ENCODE results near the gene ZNF417.

DNA sequence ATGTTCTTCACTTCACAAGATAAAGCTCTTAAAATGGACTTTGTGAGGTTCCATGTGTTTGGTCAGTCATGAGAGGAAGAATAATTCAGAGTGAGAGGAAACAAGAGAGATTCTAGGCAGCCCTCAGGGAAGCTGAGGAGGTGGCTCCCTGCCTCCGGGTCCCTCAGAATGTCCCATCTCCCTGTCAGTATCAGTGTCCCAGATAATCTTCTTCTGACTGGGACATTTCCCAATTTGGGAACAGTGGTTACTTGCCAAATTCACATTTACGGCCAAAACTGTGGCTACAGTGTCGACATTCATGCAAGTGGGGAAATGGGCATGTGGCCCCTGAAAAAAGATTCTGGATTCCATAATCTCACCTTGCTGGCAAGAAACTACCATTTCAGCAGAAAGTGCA, 9.0 kb downstream of the ZNF417 start:
- TF ChIP-seq, protein P1, sequence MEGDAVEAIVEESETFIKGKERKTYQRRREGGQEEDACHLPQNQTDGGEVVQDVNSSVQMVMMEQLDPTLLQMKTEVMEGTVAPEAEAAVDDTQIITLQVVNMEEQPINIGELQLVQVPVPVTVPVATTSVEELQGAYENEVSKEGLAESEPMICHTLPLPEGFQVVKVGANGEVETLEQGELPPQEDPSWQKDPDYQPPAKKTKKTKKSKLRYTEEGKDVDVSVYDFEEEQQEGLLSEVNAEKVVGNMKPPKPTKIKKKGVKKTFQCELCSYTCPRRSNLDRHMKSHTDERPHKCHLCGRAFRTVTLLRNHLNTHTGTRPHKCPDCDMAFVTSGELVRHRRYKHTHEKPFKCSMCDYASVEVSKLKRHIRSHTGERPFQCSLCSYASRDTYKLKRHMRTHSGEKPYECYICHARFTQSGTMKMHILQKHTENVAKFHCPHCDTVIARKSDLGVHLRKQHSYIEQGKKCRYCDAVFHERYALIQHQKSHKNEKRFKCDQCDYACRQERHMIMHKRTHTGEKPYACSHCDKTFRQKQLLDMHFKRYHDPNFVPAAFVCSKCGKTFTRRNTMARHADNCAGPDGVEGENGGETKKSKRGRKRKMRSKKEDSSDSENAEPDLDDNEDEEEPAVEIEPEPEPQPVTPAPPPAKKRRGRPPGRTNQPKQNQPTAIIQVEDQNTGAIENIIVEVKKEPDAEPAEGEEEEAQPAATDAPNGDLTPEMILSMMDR (conservative IDR thresholded peaks at IDR 0.05; ENCODE audit: low read depth in 2 of 2): no peak
- TF ChIP-seq POLR2AphosphoS5 (IDR thresholded peaks at IDR 0.05; ENCODE audit: low read depth): no peak
- no peak for TF ChIP-seq EZH2 (IDR thresholded peaks at IDR 0.05; ENCODE audit: low read depth, unreplicated experiment)
- TF ChIP-seq, protein P2, sequence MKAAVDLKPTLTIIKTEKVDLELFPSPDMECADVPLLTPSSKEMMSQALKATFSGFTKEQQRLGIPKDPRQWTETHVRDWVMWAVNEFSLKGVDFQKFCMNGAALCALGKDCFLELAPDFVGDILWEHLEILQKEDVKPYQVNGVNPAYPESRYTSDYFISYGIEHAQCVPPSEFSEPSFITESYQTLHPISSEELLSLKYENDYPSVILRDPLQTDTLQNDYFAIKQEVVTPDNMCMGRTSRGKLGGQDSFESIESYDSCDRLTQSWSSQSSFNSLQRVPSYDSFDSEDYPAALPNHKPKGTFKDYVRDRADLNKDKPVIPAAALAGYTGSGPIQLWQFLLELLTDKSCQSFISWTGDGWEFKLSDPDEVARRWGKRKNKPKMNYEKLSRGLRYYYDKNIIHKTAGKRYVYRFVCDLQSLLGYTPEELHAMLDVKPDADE (IDR thresholded peaks at IDR 0.05): no peak
- TF ChIP-seq EZH2phosphoT487 (IDR thresholded peaks at IDR 0.05; ENCODE audit: unreplicated experiment): no peak
- TF ChIP-seq JUNB (IDR thresholded peaks at IDR 0.05; ENCODE audit: unreplicated experiment): no peak
- TF ChIP-seq, protein P3, sequence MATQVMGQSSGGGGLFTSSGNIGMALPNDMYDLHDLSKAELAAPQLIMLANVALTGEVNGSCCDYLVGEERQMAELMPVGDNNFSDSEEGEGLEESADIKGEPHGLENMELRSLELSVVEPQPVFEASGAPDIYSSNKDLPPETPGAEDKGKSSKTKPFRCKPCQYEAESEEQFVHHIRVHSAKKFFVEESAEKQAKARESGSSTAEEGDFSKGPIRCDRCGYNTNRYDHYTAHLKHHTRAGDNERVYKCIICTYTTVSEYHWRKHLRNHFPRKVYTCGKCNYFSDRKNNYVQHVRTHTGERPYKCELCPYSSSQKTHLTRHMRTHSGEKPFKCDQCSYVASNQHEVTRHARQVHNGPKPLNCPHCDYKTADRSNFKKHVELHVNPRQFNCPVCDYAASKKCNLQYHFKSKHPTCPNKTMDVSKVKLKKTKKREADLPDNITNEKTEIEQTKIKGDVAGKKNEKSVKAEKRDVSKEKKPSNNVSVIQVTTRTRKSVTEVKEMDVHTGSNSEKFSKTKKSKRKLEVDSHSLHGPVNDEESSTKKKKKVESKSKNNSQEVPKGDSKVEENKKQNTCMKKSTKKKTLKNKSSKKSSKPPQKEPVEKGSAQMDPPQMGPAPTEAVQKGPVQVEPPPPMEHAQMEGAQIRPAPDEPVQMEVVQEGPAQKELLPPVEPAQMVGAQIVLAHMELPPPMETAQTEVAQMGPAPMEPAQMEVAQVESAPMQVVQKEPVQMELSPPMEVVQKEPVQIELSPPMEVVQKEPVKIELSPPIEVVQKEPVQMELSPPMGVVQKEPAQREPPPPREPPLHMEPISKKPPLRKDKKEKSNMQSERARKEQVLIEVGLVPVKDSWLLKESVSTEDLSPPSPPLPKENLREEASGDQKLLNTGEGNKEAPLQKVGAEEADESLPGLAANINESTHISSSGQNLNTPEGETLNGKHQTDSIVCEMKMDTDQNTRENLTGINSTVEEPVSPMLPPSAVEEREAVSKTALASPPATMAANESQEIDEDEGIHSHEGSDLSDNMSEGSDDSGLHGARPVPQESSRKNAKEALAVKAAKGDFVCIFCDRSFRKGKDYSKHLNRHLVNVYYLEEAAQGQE (IDR thresholded peaks at IDR 0.05; ENCODE audit: unreplicated experiment): no peak
- TF ChIP-seq NANOG (IDR thresholded peaks at IDR 0.05; ENCODE audit: borderline replicate concordance): no peak
- no peak for TF ChIP-seq CREB1 (CRISPR knock-in tag; IDR thresholded peaks at IDR 0.05; ENCODE audit: low read depth)
- TF ChIP-seq ZNF114 (CRISPR knock-in tag; IDR thresholded peaks at IDR 0.05): no peak
- TF ChIP-seq, protein P4, sequence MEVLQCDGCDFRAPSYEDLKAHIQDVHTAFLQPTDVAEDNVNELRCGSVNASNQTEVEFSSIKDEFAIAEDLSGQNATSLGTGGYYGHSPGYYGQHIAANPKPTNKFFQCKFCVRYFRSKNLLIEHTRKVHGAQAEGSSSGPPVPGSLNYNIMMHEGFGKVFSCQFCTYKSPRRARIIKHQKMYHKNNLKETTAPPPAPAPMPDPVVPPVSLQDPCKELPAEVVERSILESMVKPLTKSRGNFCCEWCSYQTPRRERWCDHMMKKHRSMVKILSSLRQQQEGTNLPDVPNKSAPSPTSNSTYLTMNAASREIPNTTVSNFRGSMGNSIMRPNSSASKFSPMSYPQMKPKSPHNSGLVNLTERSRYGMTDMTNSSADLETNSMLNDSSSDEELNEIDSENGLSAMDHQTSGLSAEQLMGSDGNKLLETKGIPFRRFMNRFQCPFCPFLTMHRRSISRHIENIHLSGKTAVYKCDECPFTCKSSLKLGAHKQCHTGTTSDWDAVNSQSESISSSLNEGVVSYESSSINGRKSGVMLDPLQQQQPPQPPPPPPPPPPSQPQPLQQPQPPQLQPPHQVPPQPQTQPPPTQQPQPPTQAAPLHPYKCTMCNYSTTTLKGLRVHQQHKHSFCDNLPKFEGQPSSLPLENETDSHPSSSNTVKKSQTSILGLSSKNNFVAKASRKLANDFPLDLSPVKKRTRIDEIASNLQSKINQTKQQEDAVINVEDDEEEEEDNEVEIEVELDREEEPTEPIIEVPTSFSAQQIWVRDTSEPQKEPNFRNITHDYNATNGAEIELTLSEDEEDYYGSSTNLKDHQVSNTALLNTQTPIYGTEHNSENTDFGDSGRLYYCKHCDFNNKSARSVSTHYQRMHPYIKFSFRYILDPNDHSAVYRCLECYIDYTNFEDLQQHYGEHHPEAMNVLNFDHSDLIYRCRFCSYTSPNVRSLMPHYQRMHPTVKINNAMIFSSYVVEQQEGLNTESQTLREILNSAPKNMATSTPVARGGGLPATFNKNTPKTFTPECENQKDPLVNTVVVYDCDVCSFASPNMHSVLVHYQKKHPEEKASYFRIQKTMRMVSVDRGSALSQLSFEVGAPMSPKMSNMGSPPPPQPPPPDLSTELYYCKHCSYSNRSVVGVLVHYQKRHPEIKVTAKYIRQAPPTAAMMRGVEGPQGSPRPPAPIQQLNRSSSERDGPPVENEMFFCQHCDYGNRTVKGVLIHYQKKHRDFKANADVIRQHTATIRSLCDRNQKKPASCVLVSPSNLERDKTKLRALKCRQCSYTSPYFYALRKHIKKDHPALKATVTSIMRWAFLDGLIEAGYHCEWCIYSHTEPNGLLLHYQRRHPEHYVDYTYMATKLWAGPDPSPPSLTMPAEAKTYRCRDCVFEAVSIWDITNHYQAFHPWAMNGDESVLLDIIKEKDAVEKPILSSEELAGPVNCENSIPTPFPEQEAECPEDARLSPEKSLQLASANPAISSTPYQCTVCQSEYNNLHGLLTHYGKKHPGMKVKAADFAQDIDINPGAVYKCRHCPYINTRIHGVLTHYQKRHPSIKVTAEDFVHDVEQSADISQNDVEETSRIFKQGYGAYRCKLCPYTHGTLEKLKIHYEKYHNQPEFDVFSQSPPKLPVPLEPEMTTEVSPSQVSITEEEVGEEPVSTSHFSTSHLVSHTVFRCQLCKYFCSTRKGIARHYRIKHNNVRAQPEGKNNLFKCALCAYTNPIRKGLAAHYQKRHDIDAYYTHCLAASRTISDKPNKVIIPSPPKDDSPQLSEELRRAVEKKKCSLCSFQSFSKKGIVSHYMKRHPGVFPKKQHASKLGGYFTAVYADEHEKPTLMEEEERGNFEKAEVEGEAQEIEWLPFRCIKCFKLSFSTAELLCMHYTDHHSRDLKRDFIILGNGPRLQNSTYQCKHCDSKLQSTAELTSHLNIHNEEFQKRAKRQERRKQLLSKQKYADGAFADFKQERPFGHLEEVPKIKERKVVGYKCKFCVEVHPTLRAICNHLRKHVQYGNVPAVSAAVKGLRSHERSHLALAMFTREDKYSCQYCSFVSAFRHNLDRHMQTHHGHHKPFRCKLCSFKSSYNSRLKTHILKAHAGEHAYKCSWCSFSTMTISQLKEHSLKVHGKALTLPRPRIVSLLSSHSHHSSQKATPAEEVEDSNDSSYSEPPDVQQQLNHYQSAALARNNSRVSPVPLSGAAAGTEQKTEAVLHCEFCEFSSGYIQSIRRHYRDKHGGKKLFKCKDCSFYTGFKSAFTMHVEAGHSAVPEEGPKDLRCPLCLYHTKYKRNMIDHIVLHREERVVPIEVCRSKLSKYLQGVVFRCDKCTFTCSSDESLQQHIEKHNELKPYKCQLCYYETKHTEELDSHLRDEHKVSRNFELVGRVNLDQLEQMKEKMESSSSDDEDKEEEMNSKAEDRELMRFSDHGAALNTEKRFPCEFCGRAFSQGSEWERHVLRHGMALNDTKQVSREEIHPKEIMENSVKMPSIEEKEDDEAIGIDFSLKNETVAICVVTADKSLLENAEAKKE (CRISPR knock-in tag; IDR thresholded peaks at IDR 0.05): no peak
- no peak for TF ChIP-seq STAT1 (IDR thresholded peaks at IDR 0.05; ENCODE audit: unreplicated experiment)
- no peak for TF ChIP-seq ZNF331 (CRISPR knock-in tag; IDR thresholded peaks at IDR 0.05; ENCODE audit: low read depth)
